ENCODE results near the gene PLEKHA1.

DNA sequence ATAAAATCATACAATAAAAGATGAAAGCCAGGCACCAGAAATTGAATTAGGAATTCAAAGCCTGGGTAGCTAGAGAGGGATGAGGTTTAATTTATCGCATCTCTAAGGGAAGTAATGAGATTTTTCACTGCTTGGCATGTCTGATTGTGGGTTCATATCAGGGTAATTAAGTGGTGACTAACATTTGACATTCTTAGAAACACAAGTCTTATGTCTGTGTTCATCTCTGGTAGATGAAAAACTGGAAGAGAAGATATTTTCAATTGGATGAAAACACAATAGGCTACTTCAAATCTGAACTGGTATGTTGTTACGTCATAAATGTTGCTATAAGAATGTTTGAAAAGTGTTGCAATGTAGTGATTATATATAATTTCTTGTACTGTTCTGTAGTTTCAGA lies 43.2 kb downstream of the PLEKHA1 start:
- TF ChIP-seq, protein P1, sequence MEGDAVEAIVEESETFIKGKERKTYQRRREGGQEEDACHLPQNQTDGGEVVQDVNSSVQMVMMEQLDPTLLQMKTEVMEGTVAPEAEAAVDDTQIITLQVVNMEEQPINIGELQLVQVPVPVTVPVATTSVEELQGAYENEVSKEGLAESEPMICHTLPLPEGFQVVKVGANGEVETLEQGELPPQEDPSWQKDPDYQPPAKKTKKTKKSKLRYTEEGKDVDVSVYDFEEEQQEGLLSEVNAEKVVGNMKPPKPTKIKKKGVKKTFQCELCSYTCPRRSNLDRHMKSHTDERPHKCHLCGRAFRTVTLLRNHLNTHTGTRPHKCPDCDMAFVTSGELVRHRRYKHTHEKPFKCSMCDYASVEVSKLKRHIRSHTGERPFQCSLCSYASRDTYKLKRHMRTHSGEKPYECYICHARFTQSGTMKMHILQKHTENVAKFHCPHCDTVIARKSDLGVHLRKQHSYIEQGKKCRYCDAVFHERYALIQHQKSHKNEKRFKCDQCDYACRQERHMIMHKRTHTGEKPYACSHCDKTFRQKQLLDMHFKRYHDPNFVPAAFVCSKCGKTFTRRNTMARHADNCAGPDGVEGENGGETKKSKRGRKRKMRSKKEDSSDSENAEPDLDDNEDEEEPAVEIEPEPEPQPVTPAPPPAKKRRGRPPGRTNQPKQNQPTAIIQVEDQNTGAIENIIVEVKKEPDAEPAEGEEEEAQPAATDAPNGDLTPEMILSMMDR (IDR thresholded peaks at IDR 0.05), result no peak
- no peak for TF ChIP-seq EZH2 (IDR thresholded peaks at IDR 0.05; ENCODE audit: borderline replicate concordance, insufficient read depth, low read depth, low read length, poor library complexity, severe bottlenecking)

Data from B cell (primary cell).